ENCODE results near the gene KCNQ1.
A peak's percentile ranks its signal among the peaks of the same experiment; 100 is the strongest.

The KCNQ1 gene

GRCh38 chr11:2399488-2400068, 45.2 kb upstream of the KCNQ1 start:
- Histone ChIP-seq H3K79me2 (ENCODE audit: insufficient read depth, low read length) (peaks cover 27% of the 10 kb centered on the region), H3K36me3 (ENCODE audit: insufficient read depth, low read length) (peaks cover 34% of the 10 kb centered on the region; the same call in 1 of the 2 replicates), H3K27me3 (ENCODE audit: insufficient read depth, low read length, poor library complexity, severe bottlenecking) (no peaks in the 10 kb centered on the region), H3K9ac (ENCODE audit: low read depth, low read length, poor library complexity, severe bottlenecking) (peak overlapping the region; percentile 93), H3K9me2 (replicated peaks; ENCODE audit: low read depth, low read length) (no peaks in the 10 kb centered on the region), H3K4me3 (ENCODE audit: low read length, poor library complexity, severe bottlenecking) (peak overlapping the region; percentile 90), H3K4me1 (ENCODE audit: insufficient read depth, low read length, poor library complexity, severe bottlenecking) (peaks cover 17% of the 10 kb centered on the region), H4K20me1 (ENCODE audit: insufficient read depth, low read length, poor library complexity, severe bottlenecking) (peaks cover 10% of the 10 kb centered on the region), H2AFZ (ENCODE audit: low read length) (peak overlapping the region; percentile 43; the same call in 1 of the 2 replicates), H3K4me2 (ENCODE audit: low read depth, low read length, poor library complexity, severe bottlenecking) (peak overlapping the region; percentile 86), H3F3A (ENCODE audit: low read depth) (no peaks in the 10 kb centered on the region), H3K9me3 (ENCODE audit: insufficient read depth, low read depth, low read length) (no peaks in the 10 kb centered on the region)
- no peak for TF ChIP-seq EZH2phosphoT487 (IDR thresholded peaks at IDR 0.05; ENCODE audit: borderline replicate concordance)
- no peak for TF ChIP-seq CTCF (conservative IDR thresholded peaks at IDR 0.05; ENCODE audit: low read length)

GRCh38 chr11:2400069-2400761, 44.6 kb upstream of the KCNQ1 start, which contains the start of gene TSSC4:
TSS of gene TSSC4 (plus strand) at chr11:2400750. CDS start at chr11:2402634, 1,884 bp downstream.
- peaks cover 17% of the 10 kb centered on the region for H3K4me1 ChIP-seq (ENCODE audit: insufficient read depth, low read length, poor library complexity, severe bottlenecking)
- peak within 1 kb of the TSS; percentile 95 for H3K4me3 ChIP-seq (ENCODE audit: low read length, poor library complexity, severe bottlenecking)
- no peaks in the 10 kb centered on the region for H3K9me2 ChIP-seq (replicated peaks; ENCODE audit: low read depth, low read length)
- H3K9me3 ChIP-seq (ENCODE audit: insufficient read depth, low read depth, low read length) = no peaks in the 10 kb centered on the region
- H3K36me3 ChIP-seq (ENCODE audit: insufficient read depth, low read length) = peaks cover 28% of the 10 kb centered on the region; the same call in 1 of the 2 replicates
- no peaks in the 10 kb centered on the region for H3K27me3 ChIP-seq (ENCODE audit: insufficient read depth, low read length, poor library complexity, severe bottlenecking)
- H4K20me1 ChIP-seq (ENCODE audit: insufficient read depth, low read length, poor library complexity, severe bottlenecking) = peaks cover 6% of the 10 kb centered on the region
- H3K9ac ChIP-seq (ENCODE audit: low read depth, low read length, poor library complexity, severe bottlenecking) = peak within 1 kb of the TSS; percentile 96
- H2AFZ ChIP-seq (ENCODE audit: low read length) = peak within 1 kb of the TSS; percentile 52; the same call in 1 of the 2 replicates
- no peak for TF ChIP-seq EZH2phosphoT487 (IDR thresholded peaks at IDR 0.05; ENCODE audit: borderline replicate concordance)
- peak; percentile 86 for TF ChIP-seq CTCF (conservative IDR thresholded peaks at IDR 0.05; ENCODE audit: low read length)
- H3F3A ChIP-seq (ENCODE audit: low read depth) = no peaks in the 10 kb centered on the region
- H3K4me2 ChIP-seq (ENCODE audit: low read depth, low read length, poor library complexity, severe bottlenecking) = peak within 1 kb of the TSS; percentile 97
- peaks cover 27% of the 10 kb centered on the region for H3K79me2 ChIP-seq (ENCODE audit: insufficient read depth, low read length)

GRCh38 chr11:2400762-2401435, 43.9 kb upstream of the KCNQ1 start:
- H3K9me2 ChIP-seq (replicated peaks; ENCODE audit: low read depth, low read length) = no peaks in the 10 kb centered on the region
- TF ChIP-seq EZH2phosphoT487 (IDR thresholded peaks at IDR 0.05; ENCODE audit: borderline replicate concordance) (no peak), CTCF (conservative IDR thresholded peaks at IDR 0.05; ENCODE audit: low read length) (no peak)
- peaks cover 22% of the 10 kb centered on the region; the same call in 1 of the 2 replicates for H3K36me3 ChIP-seq (ENCODE audit: insufficient read depth, low read length)
- no peaks in the 10 kb centered on the region for H3K9me3 ChIP-seq (ENCODE audit: insufficient read depth, low read depth, low read length)
- peaks cover 6% of the 10 kb centered on the region for H4K20me1 ChIP-seq (ENCODE audit: insufficient read depth, low read length, poor library complexity, severe bottlenecking)
- H3F3A ChIP-seq (ENCODE audit: low read depth) = no peaks in the 10 kb centered on the region
- H3K9ac ChIP-seq (ENCODE audit: low read depth, low read length, poor library complexity, severe bottlenecking) = peak overlapping the region; percentile 96
- no peaks in the 10 kb centered on the region for H3K27me3 ChIP-seq (ENCODE audit: insufficient read depth, low read length, poor library complexity, severe bottlenecking)
- H2AFZ ChIP-seq (ENCODE audit: low read length) = 0 out of 2 replicates have a peak overlapping the region, but pooled peaks have one; percentile 52
- peak overlapping the region; percentile 95 for H3K4me3 ChIP-seq (ENCODE audit: low read length, poor library complexity, severe bottlenecking)
- peak overlapping the region; percentile 97 for H3K4me2 ChIP-seq (ENCODE audit: low read depth, low read length, poor library complexity, severe bottlenecking)
- H3K79me2 ChIP-seq (ENCODE audit: insufficient read depth, low read length) = peaks cover 27% of the 10 kb centered on the region
- H3K4me1 ChIP-seq (ENCODE audit: insufficient read depth, low read length, poor library complexity, severe bottlenecking) = peaks cover 17% of the 10 kb centered on the region

Data from Loucy (cell line).